ENCODE data around the gene PSMB4. TPM values are rescaled to one million over a fixed set of nuclear protein-coding genes. Genes with fewer than 3 reads are reported as not detected.
"Not testable (repeated sequence)": the region's sequence is repeated elsewhere in the genome, so short reads cannot be mapped to it uniquely, and the experiment has no call there.

The PSMB4 gene
- total RNA-seq, 1 donor from 2014 or later = 308 TPM

DNA sequence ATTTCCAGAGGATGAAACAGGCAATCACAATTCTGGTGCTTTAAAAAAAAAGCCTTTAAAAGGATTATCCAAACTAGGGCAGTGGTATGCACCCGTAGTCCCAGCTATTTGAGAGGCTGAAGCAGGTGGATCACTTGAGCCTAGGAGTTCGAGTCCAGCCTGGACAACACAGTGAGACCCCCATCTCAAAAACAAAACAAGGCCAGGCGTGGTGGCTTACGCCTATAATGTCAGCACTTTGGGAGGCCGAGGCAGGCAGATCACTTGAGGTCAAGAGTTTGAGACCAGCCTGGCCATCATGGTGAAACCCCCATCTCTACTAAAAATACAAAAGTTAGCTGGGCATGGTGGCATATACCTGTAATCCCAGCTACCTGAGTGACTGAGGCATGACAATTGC is 34.5 kb downstream of the PSMB4 start:
- Histone ChIP-seq H3K4me1 (ENCODE audit: control insufficient read depth in 3 of 3, insufficient read depth in 3 of 3, low read length in 3 of 3) (peaks cover 0 to 12% (median 9%) of the 10 kb centered on the region in 3 donors), H3K36me3 (ENCODE audit: control insufficient read depth in 3 of 3, insufficient read depth in 3 of 3, low read length in 3 of 3) (peaks cover 4 to 15% (median 9%) of the 10 kb centered on the region in 3 donors)
- H3K9ac ChIP-seq (ENCODE audit: low read depth in 1 of 3, low read length in 3 of 3); H3K4me3 ChIP-seq (ENCODE audit: low read length in 3 of 3); H3K27ac ChIP-seq (ENCODE audit: low read depth, low read length); H3K9me3 ChIP-seq (ENCODE audit: control insufficient read depth in 3 of 3, low read length in 3 of 3); H3K27me3 ChIP-seq (ENCODE audit: control insufficient read depth in 3 of 3, insufficient read depth in 3 of 3, low read length in 3 of 3): not testable (repeated sequence)

DNA sequence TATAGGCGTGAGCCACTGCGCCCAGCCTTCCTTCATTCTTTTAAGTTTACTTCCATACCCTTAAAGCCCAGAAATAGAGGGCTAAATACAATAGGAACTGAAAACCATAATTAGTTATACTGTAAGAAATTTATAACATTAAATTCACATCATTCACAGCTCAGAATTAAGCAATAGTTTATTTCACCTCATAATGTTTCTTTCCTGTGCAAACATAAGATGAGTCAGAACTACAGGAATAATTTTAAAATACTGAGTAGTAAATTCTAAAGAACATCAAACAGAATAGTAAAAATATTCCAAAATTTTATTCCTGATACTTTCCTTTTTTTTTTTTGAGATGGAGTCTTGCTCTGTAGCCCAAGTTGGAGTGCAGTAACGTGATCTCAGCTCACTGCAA is 35.8 kb downstream of the PSMB4 start:
- H3K4me3 ChIP-seq (ENCODE audit: low read length in 3 of 3) = no peak overlapping the region
- peaks cover 0 to 12% (median 12%) of the 10 kb centered on the region in 3 donors for H3K4me1 ChIP-seq (ENCODE audit: control insufficient read depth in 3 of 3, insufficient read depth in 3 of 3, low read length in 3 of 3)
- no peaks in the 10 kb centered on the region for H3K27me3 ChIP-seq (ENCODE audit: control insufficient read depth in 3 of 3, insufficient read depth in 3 of 3, low read length in 3 of 3)
- H3K36me3 ChIP-seq (ENCODE audit: control insufficient read depth in 3 of 3, insufficient read depth in 3 of 3, low read length in 3 of 3) = peaks cover 3 to 9% (median 4%) of the 10 kb centered on the region in 3 donors
- no peak overlapping the region for H3K27ac ChIP-seq (ENCODE audit: low read depth, low read length)
- no peaks in the 10 kb centered on the region for H3K9me3 ChIP-seq (ENCODE audit: control insufficient read depth in 3 of 3, low read length in 3 of 3)
- no peak overlapping the region for H3K9ac ChIP-seq (ENCODE audit: low read depth in 1 of 3, low read length in 3 of 3)

DNA sequence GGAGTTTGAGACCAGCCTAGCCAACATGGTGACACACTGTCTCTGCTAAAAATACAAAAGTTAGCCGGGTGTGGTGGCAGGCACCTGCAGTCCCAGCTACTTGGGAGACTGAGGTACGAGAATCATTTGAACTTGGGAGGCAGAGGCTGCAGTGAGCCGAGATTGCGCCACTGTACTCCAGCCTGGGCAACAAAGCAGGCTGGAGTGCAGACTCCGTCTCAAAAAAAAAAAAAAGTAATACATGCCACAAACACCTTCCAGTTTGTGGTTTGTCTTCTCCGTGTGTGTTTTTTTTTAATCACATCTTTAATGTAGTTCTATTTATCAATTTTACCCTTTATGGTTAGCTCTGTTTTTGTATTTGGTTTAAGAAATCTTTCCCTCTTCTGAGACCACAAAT is 37.6 kb downstream of the PSMB4 start:
- no peak overlapping the region for H3K9ac ChIP-seq (ENCODE audit: low read depth in 1 of 3, low read length in 3 of 3)
- no peaks in the 10 kb centered on the region for H3K9me3 ChIP-seq (ENCODE audit: control insufficient read depth in 3 of 3, low read length in 3 of 3)
- H3K27ac ChIP-seq (ENCODE audit: low read depth, low read length) = no peak overlapping the region
- no peaks in the 10 kb centered on the region for H3K27me3 ChIP-seq (ENCODE audit: control insufficient read depth in 3 of 3, insufficient read depth in 3 of 3, low read length in 3 of 3)
- no peak overlapping the region for H3K4me3 ChIP-seq (ENCODE audit: low read length in 3 of 3)
- H3K4me1 ChIP-seq (ENCODE audit: control insufficient read depth in 3 of 3, insufficient read depth in 3 of 3, low read length in 3 of 3) = peaks cover 7 to 16% (median 15%) of the 10 kb centered on the region in 3 donors
- H3K36me3 ChIP-seq (ENCODE audit: control insufficient read depth in 3 of 3, insufficient read depth in 3 of 3, low read length in 3 of 3) = peaks cover 2 to 11% (median 4%) of the 10 kb centered on the region in 3 donors

DNA sequence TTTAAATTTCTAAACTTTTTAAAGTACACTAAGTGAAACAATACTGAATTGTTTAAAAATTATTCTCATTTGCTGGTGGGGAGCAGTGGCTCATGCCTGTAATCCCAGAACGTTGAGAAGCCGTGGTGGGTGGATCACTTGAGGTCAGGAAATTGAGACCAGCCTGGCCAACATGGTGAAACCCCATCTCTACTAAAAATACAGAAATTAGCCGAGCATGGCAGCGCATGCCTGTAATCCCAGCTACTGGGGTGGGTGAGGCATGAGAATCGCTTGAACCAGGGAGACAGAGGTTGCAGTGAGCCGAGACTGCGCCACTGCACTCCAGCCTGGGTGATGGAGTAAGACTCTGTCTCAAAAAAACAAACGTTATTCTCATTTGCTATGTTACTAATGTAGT is 38.0 kb downstream of the PSMB4 start:
- H3K4me3 ChIP-seq (ENCODE audit: low read length in 3 of 3); H3K27ac ChIP-seq (ENCODE audit: low read depth, low read length); H3K27me3 ChIP-seq (ENCODE audit: control insufficient read depth in 3 of 3, insufficient read depth in 3 of 3, low read length in 3 of 3); H3K9ac ChIP-seq (ENCODE audit: low read depth in 1 of 3, low read length in 3 of 3); H3K9me3 ChIP-seq (ENCODE audit: control insufficient read depth in 3 of 3, low read length in 3 of 3): not testable (repeated sequence)
- H3K4me1 ChIP-seq (ENCODE audit: control insufficient read depth in 3 of 3, insufficient read depth in 3 of 3, low read length in 3 of 3) = peaks cover 7 to 16% (median 15%) of the 10 kb centered on the region in 3 donors
- H3K36me3 ChIP-seq (ENCODE audit: control insufficient read depth in 3 of 3, insufficient read depth in 3 of 3, low read length in 3 of 3) = peaks cover 2 to 11% (median 4%) of the 10 kb centered on the region in 3 donors

DNA sequence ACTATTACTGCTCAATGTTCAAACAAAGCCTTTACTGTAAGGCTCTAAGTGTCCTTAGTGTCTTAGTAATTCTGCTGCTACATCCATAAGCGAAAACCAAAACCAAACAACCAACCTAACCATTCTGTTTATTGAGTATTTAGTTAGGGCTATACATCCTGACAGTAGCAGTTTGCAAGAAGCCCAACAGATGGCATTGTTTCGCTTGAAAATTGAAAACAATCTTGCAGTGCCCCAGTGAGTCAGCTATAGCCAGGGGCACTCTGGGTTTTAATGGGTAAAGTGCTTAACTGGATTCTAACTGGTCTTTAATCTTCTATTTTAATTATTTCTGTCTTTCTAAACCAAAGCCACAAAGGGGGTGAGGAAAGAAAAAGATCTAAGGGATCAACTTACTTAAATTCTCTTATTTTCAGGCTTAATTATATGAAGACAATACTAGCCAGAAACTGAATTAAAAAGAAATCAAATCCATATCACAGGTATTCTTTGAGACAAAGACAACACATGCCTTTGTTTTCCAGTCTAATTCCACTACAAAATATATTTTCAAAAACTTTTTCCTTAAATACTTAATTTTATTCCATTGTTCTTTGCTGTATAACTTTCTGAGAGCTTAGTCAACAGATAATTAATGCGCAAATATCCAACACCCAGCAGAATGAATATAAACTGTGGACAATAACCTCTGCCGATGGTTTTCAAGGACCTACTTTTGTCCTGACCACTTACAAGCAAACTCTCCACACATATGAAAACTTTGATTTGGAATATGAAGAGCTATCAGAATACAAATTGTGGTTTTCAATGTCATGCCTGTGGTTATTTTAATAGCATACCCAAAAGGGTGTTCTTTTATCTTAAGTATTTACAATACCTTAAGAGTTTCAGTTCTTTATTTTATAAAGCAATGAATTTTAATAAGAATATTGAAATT is 44.7 kb downstream of the PSMB4 start:
- no peaks in the 10 kb centered on the region for H3K27me3 ChIP-seq (ENCODE audit: control insufficient read depth in 3 of 3, insufficient read depth in 3 of 3, low read length in 3 of 3)
- peaks cover 4 to 18% (median 8%) of the 10 kb centered on the region in 3 donors for H3K4me1 ChIP-seq (ENCODE audit: control insufficient read depth in 3 of 3, insufficient read depth in 3 of 3, low read length in 3 of 3)

DNA sequence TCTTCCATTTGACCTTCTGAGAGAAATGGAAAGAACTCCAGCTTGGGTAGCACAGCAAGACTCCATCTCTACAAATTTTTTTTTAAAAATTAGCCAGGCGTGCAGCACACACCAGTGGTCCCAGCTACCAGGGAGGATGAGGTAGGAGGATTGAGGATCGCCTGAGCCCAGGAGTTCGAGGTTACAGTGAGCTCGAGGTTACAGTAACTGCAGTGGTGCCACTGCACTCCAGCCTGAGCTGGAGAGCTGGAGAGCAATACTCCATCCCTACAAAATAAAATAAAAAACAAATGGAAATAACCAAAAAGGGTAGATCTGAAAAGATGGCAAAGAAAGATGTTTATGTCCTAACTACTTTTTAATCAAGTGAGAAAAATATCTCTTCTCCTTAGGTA is 45.4 kb downstream of the PSMB4 start:
- no peaks in the 10 kb centered on the region for H3K9me3 ChIP-seq (ENCODE audit: control insufficient read depth in 3 of 3, low read length in 3 of 3)
- no peak overlapping the region for H3K9ac ChIP-seq (ENCODE audit: low read depth in 1 of 3, low read length in 3 of 3)
- H3K27me3 ChIP-seq (ENCODE audit: control insufficient read depth in 3 of 3, insufficient read depth in 3 of 3, low read length in 3 of 3) = no peaks in the 10 kb centered on the region
- H3K4me3 ChIP-seq (ENCODE audit: low read length in 3 of 3) = no peak overlapping the region
- no peak overlapping the region for H3K27ac ChIP-seq (ENCODE audit: low read depth, low read length)
- H3K36me3 ChIP-seq (ENCODE audit: control insufficient read depth in 3 of 3, insufficient read depth in 3 of 3, low read length in 3 of 3) = peaks cover 2 to 6% (median 4%) of the 10 kb centered on the region in 3 donors
- peaks cover 4 to 18% (median 5%) of the 10 kb centered on the region in 3 donors for H3K4me1 ChIP-seq (ENCODE audit: control insufficient read depth in 3 of 3, insufficient read depth in 3 of 3, low read length in 3 of 3)

More for the DNA sequence above, 44.7 kb downstream of the PSMB4 start:
- H3K36me3 ChIP-seq (ENCODE audit: control insufficient read depth in 3 of 3, insufficient read depth in 3 of 3, low read length in 3 of 3) = peaks cover 2 to 6% (median 4%) of the 10 kb centered on the region in 3 donors
- H3K4me3 ChIP-seq (ENCODE audit: low read length in 3 of 3) = no peak overlapping the region
- no peaks in the 10 kb centered on the region for H3K9me3 ChIP-seq (ENCODE audit: control insufficient read depth in 3 of 3, low read length in 3 of 3)
- H3K27ac ChIP-seq (ENCODE audit: low read depth, low read length) = no peak overlapping the region
- H3K9ac ChIP-seq (ENCODE audit: low read depth in 1 of 3, low read length in 3 of 3) = no peak overlapping the region

DNA sequence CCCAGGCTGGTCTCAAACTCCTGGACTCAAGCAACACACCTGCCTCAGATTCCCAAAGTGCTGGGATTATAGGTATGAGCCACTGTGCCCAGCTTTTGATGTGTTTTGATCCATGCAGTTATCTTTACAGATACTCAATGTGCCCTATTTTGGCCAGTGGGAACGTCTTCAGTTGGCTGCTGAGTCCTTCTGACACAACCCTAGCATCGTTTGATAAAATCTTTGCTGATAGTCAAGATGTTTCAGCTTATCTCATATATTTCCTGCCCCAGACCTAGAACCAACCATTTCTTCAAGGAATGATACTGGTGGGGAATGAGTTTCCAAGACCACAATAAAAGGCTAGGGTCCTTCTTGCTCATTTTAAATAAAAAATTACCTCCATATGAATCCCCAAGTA is 48.3 kb downstream of the PSMB4 start:
- H3K4me3 ChIP-seq (ENCODE audit: low read length in 3 of 3) = no peak overlapping the region
- H3K9ac ChIP-seq (ENCODE audit: low read depth in 1 of 3, low read length in 3 of 3) = no peak overlapping the region
- H3K9me3 ChIP-seq (ENCODE audit: control insufficient read depth in 3 of 3, low read length in 3 of 3) = no peaks in the 10 kb centered on the region
- H3K27ac ChIP-seq (ENCODE audit: low read depth, low read length) = no peak overlapping the region
- H3K4me1 ChIP-seq (ENCODE audit: control insufficient read depth in 3 of 3, insufficient read depth in 3 of 3, low read length in 3 of 3) = peaks cover 0 to 11% (median 2%) of the 10 kb centered on the region in 3 donors
- no peaks in the 10 kb centered on the region for H3K36me3 ChIP-seq (ENCODE audit: control insufficient read depth in 3 of 3, insufficient read depth in 3 of 3, low read length in 3 of 3)
- no peaks in the 10 kb centered on the region for H3K27me3 ChIP-seq (ENCODE audit: control insufficient read depth in 3 of 3, insufficient read depth in 3 of 3, low read length in 3 of 3)

Small RNA genes lying within 50 kb of the gene (small RNA-seq; reads per million reads assigned to genes)
- 0.21 reads per million for gene RNY4P25

Other genes with a start within 250 kb of the PSMB4 start
- gene TNFAIP8L2, start 242.9 kb upstream of the PSMB4 start, total RNA-seq = 4.2 TPM
- 9.9 TPM for gene LYSMD1, start 233.7 kb upstream of the PSMB4 start, total RNA-seq
- gene SCNM1, start 233.4 kb upstream of the PSMB4 start, total RNA-seq = 24.5 TPM
- 50.6 TPM for gene TMOD4, start 223.6 kb upstream of the PSMB4 start, total RNA-seq
- gene VPS72, start 209.4 kb upstream of the PSMB4 start, total RNA-seq = 35.0 TPM
- 51.7 TPM for gene PIP5K1A, start 201.0 kb upstream of the PSMB4 start, total RNA-seq
- 145 TPM for gene PSMD4, start 144.8 kb upstream of the PSMB4 start, total RNA-seq
- 5.7 TPM for gene ZNF687, start 117.3 kb upstream of the PSMB4 start, total RNA-seq
- gene PI4KB, start 72.2 kb upstream of the PSMB4 start, total RNA-seq = 30.3 TPM
- gene RFX5, start 52.3 kb upstream of the PSMB4 start, total RNA-seq = 24.0 TPM
- 74.6 TPM for gene SELENBP1, start 26.9 kb upstream of the PSMB4 start, total RNA-seq
- 25.1 TPM for gene POGZ, start 59.9 kb downstream of the PSMB4 start, total RNA-seq
- gene CGN, start 111.8 kb downstream of the PSMB4 start, total RNA-seq = 0.52 TPM
- gene TUFT1, start 140.7 kb downstream of the PSMB4 start, total RNA-seq = 6.8 TPM
- 36.0 TPM for gene SNX27, start 212.5 kb downstream of the PSMB4 start, total RNA-seq